ENCODE data around the gene ZNF155.

- TF ChIP-seq EZH2 (IDR thresholded peaks at IDR 0.05) (no peak), EZH2phosphoT487 (IDR thresholded peaks at IDR 0.05) (no peak)
- TF ChIP-seq, protein P1, sequence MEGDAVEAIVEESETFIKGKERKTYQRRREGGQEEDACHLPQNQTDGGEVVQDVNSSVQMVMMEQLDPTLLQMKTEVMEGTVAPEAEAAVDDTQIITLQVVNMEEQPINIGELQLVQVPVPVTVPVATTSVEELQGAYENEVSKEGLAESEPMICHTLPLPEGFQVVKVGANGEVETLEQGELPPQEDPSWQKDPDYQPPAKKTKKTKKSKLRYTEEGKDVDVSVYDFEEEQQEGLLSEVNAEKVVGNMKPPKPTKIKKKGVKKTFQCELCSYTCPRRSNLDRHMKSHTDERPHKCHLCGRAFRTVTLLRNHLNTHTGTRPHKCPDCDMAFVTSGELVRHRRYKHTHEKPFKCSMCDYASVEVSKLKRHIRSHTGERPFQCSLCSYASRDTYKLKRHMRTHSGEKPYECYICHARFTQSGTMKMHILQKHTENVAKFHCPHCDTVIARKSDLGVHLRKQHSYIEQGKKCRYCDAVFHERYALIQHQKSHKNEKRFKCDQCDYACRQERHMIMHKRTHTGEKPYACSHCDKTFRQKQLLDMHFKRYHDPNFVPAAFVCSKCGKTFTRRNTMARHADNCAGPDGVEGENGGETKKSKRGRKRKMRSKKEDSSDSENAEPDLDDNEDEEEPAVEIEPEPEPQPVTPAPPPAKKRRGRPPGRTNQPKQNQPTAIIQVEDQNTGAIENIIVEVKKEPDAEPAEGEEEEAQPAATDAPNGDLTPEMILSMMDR (IDR thresholded peaks at IDR 0.05) = no peak
Measured at GRCh38 chr19:44024900-44025216, 40.9 kb downstream of the ZNF155 start.

Measured in neural progenitor cell (in vitro differentiated cells).